Upper lobe of left lung (tissue), 4 donors: ENCODE results near the gene OPN1SW.

ENCODE experiments used
- CTCF ChIP-seq, 6 experiments: fragments of 450-650 bp in 4 of 6; fragments of 200-600 bp in 2 of 6; sonication (generic) in 2 of 6; IDR thresholded peaks; one replicate each; pipeline ENCODE4 v1.5.1; 2016 to 2019; ENCODE audit warnings: antibody characterized with exemption in 6 of 6
- EP300 ChIP-seq, 4 donors: sonication (generic); formaldehyde crosslinking; IDR thresholded peaks; one replicate each; pipeline ENCODE4 v1.5.1; 2017; ENCODE audit warnings: antibody characterized with exemption in 4 of 4, control low read depth in 2 of 4
- POLR2A ChIP-seq, 4 donors: fragments of 450-650 bp; IDR thresholded peaks; one replicate each; pipeline ENCODE4 v1.5.1; 2016 to 2017; ENCODE audit warnings: antibody characterized with exemption in 4 of 4, mild to moderate bottlenecking in 2 of 4
- POLR2AphosphoS5 ChIP-seq, 2 donors: sonication (generic); formaldehyde crosslinking; IDR thresholded peaks; one replicate each; pipeline ENCODE4 v1.5.1; 2017; ENCODE audit warnings: antibody characterized with exemption in 2 of 2

- TF ChIP-seq CTCF (IDR thresholded peaks at IDR 0.05) (no peak), POLR2A (IDR thresholded peaks at IDR 0.05) (no peak), POLR2AphosphoS5 (IDR thresholded peaks at IDR 0.05) (no peak), EP300 (IDR thresholded peaks at IDR 0.05) (no peak)
Measured at GRCh38 chr7:128758553-128758952, 17.0 kb downstream of the OPN1SW start.
